GM15510 (cell line): ENCODE results near the gene PCSK4.

Source experiments
- POLR2A ChIP-seq: IDR thresholded peaks from 3 replicates; pipeline ENCODE4 v1.6.1; 2011; ENCODE audit warnings: borderline replicate concordance; ENCODE audit not compliant: insufficient read length; ENCODE audit errors: extremely low read depth

The PCSK4 gene

DNA sequence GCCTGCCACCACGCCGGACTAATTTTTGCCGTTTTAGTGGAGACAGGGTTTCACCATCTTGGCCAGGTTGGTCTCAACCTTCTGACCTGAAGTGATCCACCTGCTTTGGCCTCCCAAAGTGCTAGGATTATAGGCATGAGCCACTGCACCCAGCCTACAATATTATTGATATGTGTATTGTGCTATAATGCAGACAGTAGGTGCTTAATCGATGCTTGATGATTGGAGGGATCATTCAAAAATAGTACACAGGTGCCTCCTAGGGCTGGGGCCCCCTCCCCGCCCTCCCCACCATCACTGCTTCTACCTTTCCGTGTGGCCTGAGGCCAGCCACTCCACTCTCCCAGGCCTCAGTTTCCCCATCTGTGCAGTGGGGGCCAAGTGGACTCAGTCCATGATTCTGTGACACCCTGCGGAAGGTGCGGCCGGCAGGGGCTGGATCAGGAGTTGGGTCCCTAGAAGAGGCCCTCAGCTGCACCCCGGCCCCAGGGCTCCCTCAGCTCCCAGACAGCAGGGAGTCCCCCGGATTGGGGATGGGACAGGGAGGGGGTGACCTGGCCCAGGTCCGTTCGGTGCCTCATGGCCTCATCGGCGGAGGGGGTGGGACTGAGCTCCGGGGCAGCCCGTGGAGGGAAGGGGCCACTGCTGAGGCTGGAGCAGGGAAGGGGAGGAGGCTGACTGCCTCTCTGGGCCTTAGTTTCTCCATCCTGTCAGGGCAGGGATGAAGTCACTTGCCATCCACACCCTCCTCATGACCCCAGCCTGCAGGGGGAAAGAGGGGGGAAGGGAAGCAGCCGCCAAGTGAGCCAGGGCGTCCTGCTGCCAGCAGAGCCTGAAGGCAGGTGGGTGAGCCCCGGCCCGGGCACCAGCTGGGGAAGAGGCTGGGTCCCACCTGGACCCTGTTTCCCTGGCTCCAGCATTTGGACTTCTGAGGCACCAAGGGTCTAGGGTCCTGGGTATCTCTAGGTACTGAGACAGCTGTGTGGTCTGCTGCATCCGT lies 21.5 kb upstream of the PCSK4 start:
- no peak for TF ChIP-seq POLR2A

DNA sequence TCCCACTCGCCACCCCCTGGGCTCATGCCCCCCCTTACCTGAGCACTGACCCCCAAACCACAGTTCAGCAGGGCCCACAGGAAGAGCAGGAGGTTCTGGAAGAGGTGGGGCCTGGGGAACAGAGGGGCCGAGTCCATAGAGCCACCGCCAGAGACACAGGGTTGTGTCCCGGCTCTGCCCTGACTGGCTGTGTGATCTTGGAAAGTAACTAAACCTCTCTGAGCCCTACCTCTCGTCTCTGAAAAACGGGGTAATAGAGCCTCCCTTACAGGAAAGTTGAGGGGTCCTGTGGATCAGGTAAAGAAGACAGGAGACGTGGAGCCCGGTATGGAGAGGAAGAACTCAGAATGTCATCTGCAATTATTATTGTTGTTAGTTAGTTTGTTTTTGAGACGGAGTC lies 20.7 kb upstream of the PCSK4 start:
- no peak for TF ChIP-seq POLR2A

GRCh38 chr19:1510442-1510806 lies 20.3 kb upstream of the PCSK4 start:
- no peak for TF ChIP-seq POLR2A

- no peak for TF ChIP-seq POLR2A
Measured at GRCh38 chr19:1509602-1510441, 19.7 kb upstream of the PCSK4 start.

DNA sequence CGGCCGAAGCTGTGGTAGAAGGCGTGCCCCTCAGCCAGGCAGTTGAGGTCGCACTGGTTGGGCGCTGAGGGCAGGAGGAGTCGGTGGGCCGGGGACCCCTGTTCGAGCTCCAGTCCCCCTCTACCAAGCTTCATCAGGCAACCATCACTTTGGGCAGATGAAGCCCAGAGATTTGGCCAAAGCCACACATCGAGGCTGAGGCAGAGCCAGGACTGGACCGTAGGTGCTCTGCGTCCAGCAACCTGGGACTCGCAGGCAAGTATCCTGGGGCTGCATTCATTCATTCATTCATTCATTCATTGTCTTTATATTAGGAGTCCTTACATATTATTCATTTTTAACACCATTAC lies 18.3 kb upstream of the PCSK4 start:
- TF ChIP-seq POLR2A: no peak

DNA sequence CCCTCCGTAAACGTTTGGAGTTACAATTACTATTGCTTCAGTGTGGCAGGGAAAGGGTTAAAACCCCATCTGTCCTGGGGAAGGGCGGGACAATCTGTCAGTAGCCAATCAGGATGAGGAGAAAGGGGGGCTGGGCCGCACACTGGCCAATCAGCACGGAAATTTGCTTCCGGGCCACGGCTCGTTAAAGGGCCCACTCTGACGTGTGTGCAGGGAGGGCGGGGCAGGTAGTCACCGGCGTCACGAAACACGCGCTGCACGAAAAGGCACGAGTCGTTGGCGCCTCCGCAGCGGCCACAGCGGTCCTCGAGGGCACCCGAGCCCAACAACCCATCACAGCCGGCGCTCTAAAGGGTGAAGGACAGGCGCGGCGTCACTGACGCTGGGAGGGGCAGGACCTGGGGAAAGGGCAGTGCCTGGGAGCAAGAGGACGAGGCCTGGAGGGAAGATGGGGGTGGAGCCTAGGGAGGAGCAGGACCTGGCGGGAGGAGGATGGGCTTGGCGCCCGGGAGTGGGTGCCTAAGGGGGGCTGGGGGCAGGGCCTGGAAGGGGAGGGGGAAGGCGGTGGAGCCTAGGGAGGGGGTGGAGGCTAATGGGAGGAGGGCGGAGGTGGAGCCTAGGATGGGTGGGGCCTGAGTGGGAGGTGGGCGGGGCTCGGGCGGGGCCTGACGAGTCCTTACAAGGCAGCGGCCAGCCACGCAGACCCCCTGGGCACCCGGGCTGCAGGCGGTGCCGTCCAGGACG lies 17.8 kb upstream of the PCSK4 start:
- TF ChIP-seq POLR2A: no peak

GRCh38 chr19:1507192-1507660 lies 17.1 kb upstream of the PCSK4 start:
- TF ChIP-seq POLR2A: no peak

- TF ChIP-seq POLR2A: no peak
Measured at GRCh38 chr19:1505991-1506881, 16.1 kb upstream of the PCSK4 start.

- TF ChIP-seq POLR2A: no peak
Measured at GRCh38 chr19:1505012-1505411, 14.9 kb upstream of the PCSK4 start.

DNA sequence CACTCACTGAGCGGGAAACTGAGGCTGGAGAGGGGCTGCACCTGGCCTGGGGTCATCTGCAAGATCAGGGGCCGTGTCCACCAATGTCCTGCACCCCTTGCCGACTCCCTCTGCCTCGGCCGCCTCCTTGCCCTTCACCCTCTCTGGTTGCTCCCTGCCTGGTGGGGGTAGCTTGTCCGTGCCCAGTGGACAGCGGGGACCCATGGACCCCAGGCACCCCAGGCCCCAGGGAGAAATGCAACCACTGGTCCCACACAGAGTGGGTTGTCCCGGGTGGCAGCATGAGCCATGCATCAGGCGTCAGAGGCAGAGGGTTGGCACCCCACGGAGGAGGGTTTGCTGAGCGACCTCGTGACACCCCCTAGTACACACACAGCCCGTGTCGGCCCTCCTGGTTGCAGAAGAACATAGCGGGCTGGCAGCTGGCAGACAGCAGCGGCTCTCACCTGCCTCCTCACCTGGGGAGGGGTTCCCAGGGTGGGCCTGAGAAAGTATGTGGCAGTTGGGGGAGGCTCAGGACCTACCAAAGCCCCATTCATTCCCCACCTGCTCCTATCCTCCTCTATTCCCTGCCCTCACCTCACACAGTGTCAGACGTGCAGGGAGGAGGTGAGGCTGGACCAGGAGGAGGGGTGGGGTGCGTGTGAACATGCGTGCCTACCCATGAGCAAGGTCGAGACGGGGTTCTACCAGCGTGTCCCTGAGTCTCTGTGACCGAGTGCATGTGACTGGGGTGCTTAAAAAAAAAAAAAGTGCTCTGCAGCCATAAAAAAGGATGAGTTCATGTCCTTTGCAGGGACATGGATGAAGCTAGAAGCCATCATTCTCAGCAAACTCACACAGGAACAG lies 14.0 kb upstream of the PCSK4 start:
- TF ChIP-seq POLR2A: no peak

DNA sequence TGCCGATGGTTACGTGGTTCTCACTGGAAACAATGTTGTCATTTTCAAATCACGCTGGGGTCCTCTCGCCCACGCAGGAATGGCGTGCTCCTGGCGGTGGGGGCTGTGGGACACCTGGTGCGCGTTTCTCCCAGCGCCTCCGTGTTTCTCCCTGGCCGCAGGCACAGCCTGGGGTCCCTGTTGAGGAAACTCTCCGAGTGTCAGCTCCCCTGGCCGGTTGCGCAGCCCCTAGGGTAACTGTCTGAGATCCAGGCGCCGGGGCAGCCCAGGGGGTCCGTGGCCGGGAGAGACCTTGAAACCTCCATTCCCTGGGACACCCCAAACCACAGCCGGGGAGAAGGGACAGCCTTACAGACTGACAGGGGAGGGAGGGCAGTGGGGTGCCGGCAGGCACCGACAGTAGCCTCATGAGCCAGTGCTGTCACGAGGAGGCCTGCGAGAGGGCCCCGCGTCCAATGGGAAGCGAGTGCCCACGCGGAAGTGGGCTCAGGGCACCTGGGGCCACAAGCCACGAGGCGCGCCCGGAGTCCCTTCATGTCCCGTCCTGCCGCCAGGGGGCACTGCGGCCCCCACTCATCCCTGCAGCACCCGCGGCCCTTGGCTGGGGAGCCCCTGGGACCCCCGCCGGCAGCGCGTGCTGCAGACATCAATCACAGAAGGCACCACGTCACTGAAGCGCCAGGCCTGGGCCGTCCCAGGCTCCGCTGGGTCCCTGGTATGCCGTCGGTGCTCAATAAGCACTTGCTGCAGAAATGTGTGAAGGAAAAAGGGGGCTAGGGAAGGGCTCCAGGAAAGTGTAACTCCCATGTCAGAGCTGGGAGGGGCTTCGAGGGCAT lies 13.2 kb upstream of the PCSK4 start:
- TF ChIP-seq POLR2A: no peak

- TF ChIP-seq POLR2A: no peak
Measured at GRCh38 chr19:1502433-1503088, 12.4 kb upstream of the PCSK4 start.
